ENCODE data around the gene YWHAG.

DNA sequence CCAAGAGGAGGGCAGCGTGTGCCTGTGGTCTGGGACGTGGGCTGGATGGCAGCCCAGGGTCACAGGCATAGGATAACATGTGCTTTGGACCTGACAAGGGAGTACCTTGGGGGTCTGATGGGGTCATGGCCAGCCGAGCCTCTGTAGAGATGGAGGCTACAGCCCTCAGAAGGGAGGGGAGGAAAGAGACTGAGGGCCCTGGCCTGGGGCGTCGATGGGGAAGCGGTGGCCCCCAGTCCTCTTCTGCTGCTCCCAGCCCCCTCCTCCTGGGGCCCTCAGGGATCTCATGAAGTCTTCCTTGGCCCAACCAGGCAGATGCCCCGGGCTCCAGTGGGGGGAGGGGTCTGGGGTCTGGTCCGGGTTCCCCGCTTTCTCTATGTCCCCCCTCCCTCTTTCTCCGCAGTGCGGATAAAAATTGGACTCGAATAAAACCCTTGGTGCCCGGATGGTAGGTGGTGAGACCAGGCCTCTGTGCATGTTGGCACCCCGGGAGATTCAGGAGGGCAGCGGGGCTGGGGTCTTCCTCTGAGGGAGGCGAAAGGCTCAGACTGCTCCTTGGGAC, 71.9 kb downstream of the YWHAG start:
- TF ChIP-seq SIN3B (IDR thresholded peaks at IDR 0.05; ENCODE audit: low read length) = no peak
- no peak for TF ChIP-seq JUND (CRISPR knock-in tag; IDR thresholded peaks at IDR 0.05)
- no peak for TF ChIP-seq POLR2AphosphoS5 (IDR thresholded peaks at IDR 0.05; ENCODE audit: low read depth, low read length)
- TF ChIP-seq ZNF7 (CRISPR knock-in tag; IDR thresholded peaks at IDR 0.05) = no peak
- TF ChIP-seq, protein P1, sequence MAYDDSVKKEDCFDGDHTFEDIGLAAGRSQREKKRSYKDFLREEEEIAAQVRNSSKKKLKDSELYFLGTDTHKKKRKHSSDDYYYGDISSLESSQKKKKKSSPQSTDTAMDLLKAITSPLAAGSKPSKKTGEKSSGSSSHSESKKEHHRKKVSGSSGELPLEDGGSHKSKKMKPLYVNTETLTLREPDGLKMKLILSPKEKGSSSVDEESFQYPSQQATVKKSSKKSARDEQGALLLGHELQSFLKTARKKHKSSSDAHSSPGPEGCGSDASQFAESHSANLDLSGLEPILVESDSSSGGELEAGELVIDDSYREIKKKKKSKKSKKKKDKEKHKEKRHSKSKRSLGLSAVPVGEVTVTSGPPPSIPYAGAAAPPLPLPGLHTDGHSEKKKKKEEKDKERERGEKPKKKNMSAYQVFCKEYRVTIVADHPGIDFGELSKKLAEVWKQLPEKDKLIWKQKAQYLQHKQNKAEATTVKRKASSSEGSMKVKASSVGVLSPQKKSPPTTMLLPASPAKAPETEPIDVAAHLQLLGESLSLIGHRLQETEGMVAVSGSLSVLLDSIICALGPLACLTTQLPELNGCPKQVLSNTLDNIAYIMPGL (CRISPR knock-in tag; IDR thresholded peaks at IDR 0.05; ENCODE audit: borderline replicate concordance in 1 of 2, low read depth in 1 of 2) = no peak
- no peak for TF ChIP-seq ZFP62 (CRISPR knock-in tag; IDR thresholded peaks at IDR 0.05)
- TF ChIP-seq RELA (CRISPR knock-in tag; IDR thresholded peaks at IDR 0.05) = no peak
